SH-SY5Y (cell line): Measurements from ENCODE around the gene WWOX.

Experiments used
- GATA2 ChIP-seq: IDR thresholded peaks from 2 replicates; pipeline ENCODE4 v1.6.1; 2011; ENCODE audit warnings: mild to moderate bottlenecking, low read depth, low read length
- GATA3 ChIP-seq: IDR thresholded peaks from 2 replicates; pipeline ENCODE4 v1.6.1; 2011; ENCODE audit warnings: low read depth, mild to moderate bottlenecking, low read length, moderate library complexity

GRCh38 chr16:79096246-79096645 is 996.8 kb downstream of the WWOX start:
- TF ChIP-seq GATA2 (no peak), GATA3 (no peak)
